ENCODE measurements around the gene LRRC28.
A peak's percentile ranks its signal among the peaks of the same experiment; 100 is the strongest.

The LRRC28 gene

DNA sequence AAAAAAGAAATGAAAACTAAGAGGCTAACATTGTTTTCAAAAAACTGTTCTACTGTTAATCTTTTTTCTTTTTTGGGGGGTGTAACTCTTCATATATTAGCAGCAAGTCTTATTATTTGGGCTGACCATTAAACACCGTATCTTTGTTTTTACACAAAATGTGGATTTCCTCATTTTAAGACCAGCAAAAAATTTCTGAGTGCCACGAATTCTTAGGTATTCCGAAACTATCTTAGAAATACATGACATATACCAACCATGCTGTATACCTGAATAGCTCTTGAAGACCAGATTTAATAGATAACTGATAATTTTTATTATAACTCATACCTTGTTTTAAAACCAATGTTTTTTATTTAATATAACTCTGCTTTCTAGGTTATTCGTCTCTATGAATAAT, 1.3 kb upstream of the LRRC28 start:
- Histone ChIP-seq H3K36me3 (no peaks in the 10 kb centered on the region), H3K27me3 (ENCODE audit: insufficient read depth, low read depth, severe bottlenecking) (no peaks in the 10 kb centered on the region), H3K27ac (peak overlapping the region; percentile 87), H3K4me3 (ENCODE audit: low read depth, low read length) (peak overlapping the region; percentile 96), H3K9me3 (ENCODE audit: severe bottlenecking) (no peaks in the 10 kb centered on the region)
- TF ChIP-seq, protein P1, sequence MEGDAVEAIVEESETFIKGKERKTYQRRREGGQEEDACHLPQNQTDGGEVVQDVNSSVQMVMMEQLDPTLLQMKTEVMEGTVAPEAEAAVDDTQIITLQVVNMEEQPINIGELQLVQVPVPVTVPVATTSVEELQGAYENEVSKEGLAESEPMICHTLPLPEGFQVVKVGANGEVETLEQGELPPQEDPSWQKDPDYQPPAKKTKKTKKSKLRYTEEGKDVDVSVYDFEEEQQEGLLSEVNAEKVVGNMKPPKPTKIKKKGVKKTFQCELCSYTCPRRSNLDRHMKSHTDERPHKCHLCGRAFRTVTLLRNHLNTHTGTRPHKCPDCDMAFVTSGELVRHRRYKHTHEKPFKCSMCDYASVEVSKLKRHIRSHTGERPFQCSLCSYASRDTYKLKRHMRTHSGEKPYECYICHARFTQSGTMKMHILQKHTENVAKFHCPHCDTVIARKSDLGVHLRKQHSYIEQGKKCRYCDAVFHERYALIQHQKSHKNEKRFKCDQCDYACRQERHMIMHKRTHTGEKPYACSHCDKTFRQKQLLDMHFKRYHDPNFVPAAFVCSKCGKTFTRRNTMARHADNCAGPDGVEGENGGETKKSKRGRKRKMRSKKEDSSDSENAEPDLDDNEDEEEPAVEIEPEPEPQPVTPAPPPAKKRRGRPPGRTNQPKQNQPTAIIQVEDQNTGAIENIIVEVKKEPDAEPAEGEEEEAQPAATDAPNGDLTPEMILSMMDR (IDR thresholded peaks at IDR 0.05; ENCODE audit: low read depth, low read length), result no peak
- no peak for DNase-seq

DNA sequence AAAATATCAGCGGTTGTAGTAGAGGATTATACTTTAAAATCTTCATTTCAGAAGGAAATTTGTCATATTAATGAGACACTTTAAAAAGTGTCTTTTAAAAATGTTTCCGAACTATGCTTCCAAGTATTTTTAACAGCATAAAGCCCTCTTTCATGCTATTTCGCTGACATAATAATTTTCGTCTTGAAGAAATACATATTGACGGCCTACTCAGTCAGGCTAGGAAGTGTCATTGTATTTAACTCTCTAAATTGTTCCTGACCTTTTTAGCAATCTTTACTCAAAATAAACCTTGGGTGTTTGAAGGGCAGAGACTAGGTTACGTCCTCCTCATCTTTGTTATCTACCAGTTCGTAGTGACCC, 806 bp upstream of the LRRC28 start:
- Histone ChIP-seq H3K4me3 (ENCODE audit: low read depth, low read length) (peak overlapping the region; percentile 96), H3K27ac (peak overlapping the region; percentile 87), H3K36me3 (no peaks in the 10 kb centered on the region), H3K27me3 (ENCODE audit: insufficient read depth, low read depth, severe bottlenecking) (no peaks in the 10 kb centered on the region), H3K9me3 (ENCODE audit: severe bottlenecking) (no peaks in the 10 kb centered on the region)
- TF ChIP-seq, protein P1 (IDR thresholded peaks at IDR 0.05; ENCODE audit: low read depth, low read length), result no peak
- DNase-seq, result no peak

DNA sequence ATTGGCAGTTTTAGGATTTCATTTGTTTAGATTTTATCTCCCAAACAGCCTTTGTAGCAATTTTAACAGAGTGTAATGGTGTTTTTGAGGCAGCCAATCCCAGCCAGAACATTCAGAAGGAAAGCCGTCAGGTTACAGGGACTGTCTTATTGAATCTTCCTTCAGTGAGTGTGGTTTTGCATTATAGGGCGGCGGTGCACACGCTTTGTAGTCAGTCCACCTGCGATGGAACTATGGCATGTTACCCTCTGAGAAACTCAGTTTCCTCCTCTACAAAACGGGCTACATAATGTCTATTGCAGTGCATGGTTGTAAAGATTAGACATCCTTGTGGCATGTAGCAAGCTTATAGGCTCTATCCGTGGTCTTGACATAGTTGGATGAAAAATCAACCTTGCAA, 1.0 kb downstream of the LRRC28 start:
- DNase-seq, result no peak
- TF ChIP-seq, protein P1 (IDR thresholded peaks at IDR 0.05; ENCODE audit: low read depth, low read length), result no peak
- Histone ChIP-seq H3K9me3 (ENCODE audit: severe bottlenecking) (no peaks in the 10 kb centered on the region), H3K36me3 (0 out of 2 replicates have a peak, but pooled peaks cover 8% of the 10 kb centered on the region), H3K4me3 (ENCODE audit: low read depth, low read length) (peak overlapping the region; percentile 92), H3K27me3 (ENCODE audit: insufficient read depth, low read depth, severe bottlenecking) (no peaks in the 10 kb centered on the region), H3K27ac (no peak overlapping the region)

DNA sequence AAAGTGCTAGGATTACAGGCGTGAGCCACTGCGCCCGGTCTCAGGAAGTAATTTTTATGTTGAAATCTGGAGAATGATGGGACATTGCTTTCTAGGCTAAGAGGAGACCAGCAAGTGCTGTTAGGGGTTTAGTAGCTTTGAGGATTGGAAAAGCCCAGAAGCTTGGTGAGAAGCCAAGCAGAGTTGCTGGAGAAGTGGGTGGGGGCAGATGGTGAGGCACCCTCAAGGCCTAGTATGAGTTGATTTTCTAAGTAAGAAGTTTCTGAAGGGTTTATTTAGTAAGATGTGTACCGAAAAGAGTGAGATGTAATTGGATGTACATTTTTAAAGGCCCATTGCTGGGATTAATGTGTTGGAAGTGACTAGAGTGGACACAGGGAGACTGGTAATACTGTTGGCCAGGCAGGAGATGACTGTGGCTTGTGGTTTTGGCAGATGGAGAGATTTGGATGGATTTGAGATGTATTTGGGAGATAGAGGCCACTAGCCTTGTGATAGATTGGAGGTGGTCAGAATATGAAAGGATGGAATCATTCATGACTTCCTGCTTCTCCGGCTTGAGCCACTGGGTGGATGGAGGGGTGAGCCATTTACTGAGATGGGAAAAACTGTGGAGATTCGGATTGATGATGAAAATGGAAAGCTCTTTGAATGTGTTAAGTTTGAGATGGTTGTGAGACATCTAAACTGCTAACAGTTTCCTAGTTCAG, 2.3 kb downstream of the LRRC28 start:
- TF ChIP-seq, protein P1 (IDR thresholded peaks at IDR 0.05; ENCODE audit: low read depth, low read length), result no peak
- Histone ChIP-seq H3K9me3 (ENCODE audit: severe bottlenecking) (no peaks in the 10 kb centered on the region), H3K27ac (no peak overlapping the region), H3K36me3 (peaks cover 8% of the 10 kb centered on the region; the same call in 1 of the 2 replicates), H3K27me3 (ENCODE audit: insufficient read depth, low read depth, severe bottlenecking) (no peaks in the 10 kb centered on the region), H3K4me3 (ENCODE audit: low read depth, low read length) (no peak overlapping the region)
- no peak for DNase-seq

DNA sequence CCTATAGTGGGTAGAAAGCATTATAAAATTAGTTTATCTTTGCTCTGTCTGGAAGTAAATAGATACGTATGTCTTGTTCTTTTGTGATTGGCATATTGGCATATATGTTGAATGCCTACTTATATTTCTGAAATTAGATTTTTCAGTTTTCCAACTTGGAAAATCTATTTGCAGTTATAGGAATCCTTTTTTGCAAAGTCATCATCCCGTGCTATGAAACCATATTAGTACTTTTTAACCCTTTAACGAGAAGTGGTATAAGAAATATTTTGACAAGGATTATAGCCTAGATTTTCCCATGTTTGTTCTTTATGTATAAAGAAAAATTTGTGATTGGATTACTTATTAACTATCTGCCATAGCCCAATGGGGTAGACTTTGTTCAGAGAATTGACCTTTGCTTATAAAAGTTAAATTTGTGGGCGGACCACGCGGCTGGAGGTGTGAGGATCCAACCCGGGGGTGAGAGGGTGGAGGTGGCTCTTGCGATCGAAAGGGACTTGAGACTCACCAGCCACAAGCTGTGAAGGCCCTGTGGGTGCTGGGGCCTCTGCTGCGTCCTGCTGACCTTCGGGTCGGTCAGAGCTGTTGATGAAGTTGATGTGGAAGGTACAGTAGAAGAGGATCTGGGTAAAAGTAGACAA, 5.9 kb downstream of the LRRC28 start:
- no peak for DNase-seq
- TF ChIP-seq, protein P1 (IDR thresholded peaks at IDR 0.05; ENCODE audit: low read depth, low read length), result no peak
- no peak overlapping the region for H3K27ac ChIP-seq
- H3K4me3 ChIP-seq (ENCODE audit: low read depth, low read length), result no peak overlapping the region
- H3K9me3 ChIP-seq (ENCODE audit: severe bottlenecking), result no peaks in the 10 kb centered on the region
- no peaks in the 10 kb centered on the region for H3K27me3 ChIP-seq (ENCODE audit: insufficient read depth, low read depth, severe bottlenecking)
- peaks cover 8% of the 10 kb centered on the region; the same call in 1 of the 2 replicates for H3K36me3 ChIP-seq

Measured in WERI-Rb-1 (cell line).